ENCODE measurements around the gene ELMO2.

ELMO2 gene

GRCh38 chr20:46342010-46342378, 64.4 kb downstream of the ELMO2 start:
- Histone ChIP-seq H3K4me3 (ENCODE audit: low read depth, low read length) (no peak overlapping the region), H3K36me3 (ENCODE audit: control insufficient read depth in 2 of 2, insufficient read depth in 1 of 2, low read length in 2 of 2) (no peaks in the 10 kb centered on the region), H3K27ac (ENCODE audit: extremely low read depth, low read depth, low read length) (no peak overlapping the region), H3K4me1 (ENCODE audit: control insufficient read depth, insufficient read depth, low read length) (no peaks in the 10 kb centered on the region), H3K9me3 (ENCODE audit: control insufficient read depth, insufficient read depth, low read depth, low read length) (no peaks in the 10 kb centered on the region)
- CTCF ChIA-PET, result no interaction called here
- TF ChIP-seq ZFP41 (tag by site-specific recombination; IDR thresholded peaks at IDR 0.05; ENCODE audit: borderline replicate concordance), result no peak
- no peak for TF ChIP-seq GFI1B (tag by site-specific recombination; IDR thresholded peaks at IDR 0.05)
- no peak for TF ChIP-seq EGR2 (tag by site-specific recombination; IDR thresholded peaks at IDR 0.05; ENCODE audit: low read depth)
- no peak for TF ChIP-seq ZNF514 (tag by site-specific recombination; IDR thresholded peaks at IDR 0.05)
- no peak for TF ChIP-seq ZNF426 (tag by site-specific recombination; IDR thresholded peaks at IDR 0.05)
- TF ChIP-seq ZNF837 (tag by site-specific recombination; IDR thresholded peaks at IDR 0.05), result no peak
- TF ChIP-seq ZBTB7A (tag by site-specific recombination; IDR thresholded peaks at IDR 0.05; ENCODE audit: low read depth), result no peak
- TF ChIP-seq BCL6B (tag by site-specific recombination; IDR thresholded peaks at IDR 0.05), result no peak
- no peak for TF ChIP-seq ZNF571 (tag by site-specific recombination; IDR thresholded peaks at IDR 0.05)
- no peak for TF ChIP-seq ZNF350 (tag by site-specific recombination; IDR thresholded peaks at IDR 0.05)
- TF ChIP-seq ZNF530 (tag by site-specific recombination; IDR thresholded peaks at IDR 0.05; ENCODE audit: low read depth), result no peak
- no peak for TF ChIP-seq ZBTB6 (tag by site-specific recombination; IDR thresholded peaks at IDR 0.05)
- TF ChIP-seq ZNF311 (tag by site-specific recombination; IDR thresholded peaks at IDR 0.05; ENCODE audit: borderline replicate concordance), result no peak
- TF ChIP-seq ZNF416 (tag by site-specific recombination; IDR thresholded peaks at IDR 0.05), result no peak
- POLR2A ChIA-PET, result interaction anchor here (1.0 kb wide), 1 partner anchor 22 kb away, joined by 3 read pairs; no protein-coding TSS in a partner anchor

- no peak overlapping the region for H3K27ac ChIP-seq (ENCODE audit: extremely low read depth, low read depth, low read length)
- no peak for TF ChIP-seq ZNF701 (tag by site-specific recombination; IDR thresholded peaks at IDR 0.05)
- TF ChIP-seq HOXA7 (CRISPR knock-in tag; IDR thresholded peaks at IDR 0.05; ENCODE audit: borderline replicate concordance), result no peak
- TF ChIP-seq ZNF311 (tag by site-specific recombination; IDR thresholded peaks at IDR 0.05; ENCODE audit: borderline replicate concordance), result no peak
- TF ChIP-seq ZNF76 (tag by site-specific recombination; IDR thresholded peaks at IDR 0.05; ENCODE audit: borderline replicate concordance, low read depth), result no peak
- TF ChIP-seq ZNF596 (tag by site-specific recombination; IDR thresholded peaks at IDR 0.05), result no peak
- TF ChIP-seq ZNF416 (tag by site-specific recombination; IDR thresholded peaks at IDR 0.05), result no peak
- TF ChIP-seq ZNF623 (tag by site-specific recombination; IDR thresholded peaks at IDR 0.05), result no peak
- no peak for TF ChIP-seq ZNF362 (tag by site-specific recombination; IDR thresholded peaks at IDR 0.05)
- no peak for TF ChIP-seq ZNF394 (tag by site-specific recombination; IDR thresholded peaks at IDR 0.05; ENCODE audit: borderline replicate concordance)
- TF ChIP-seq ZNF112 (tag by site-specific recombination; IDR thresholded peaks at IDR 0.05), result no peak
- no peak for TF ChIP-seq ZBTB21 (tag by site-specific recombination; IDR thresholded peaks at IDR 0.05)
- no peak for TF ChIP-seq ZNF10 (tag by site-specific recombination; IDR thresholded peaks at IDR 0.05)
- no peak for TF ChIP-seq TCF7L2 (IDR thresholded peaks at IDR 0.05; ENCODE audit: borderline replicate concordance, low read depth, low read length)
- no peak for TF ChIP-seq ZBTB17 (tag by site-specific recombination; IDR thresholded peaks at IDR 0.05)
- no peak for TF ChIP-seq ZNF335 (tag by site-specific recombination; conservative IDR thresholded peaks at IDR 0.05)
- no peak for TF ChIP-seq ZNF350 (tag by site-specific recombination; IDR thresholded peaks at IDR 0.05)
- no peak for TF ChIP-seq ZNF629 (tag by site-specific recombination; IDR thresholded peaks at IDR 0.05)
- no peak for TF ChIP-seq ZFP41 (tag by site-specific recombination; IDR thresholded peaks at IDR 0.05; ENCODE audit: borderline replicate concordance)
- TF ChIP-seq ZNF473 (tag by site-specific recombination; IDR thresholded peaks at IDR 0.05), result no peak
- ChIA-PET CTCF (no interaction called here), POLR2A (interaction anchor here (1.0 to 1.4 kb wide), 2 partner anchors 14 to 23 kb away, joined by 3 read pairs; no protein-coding TSS in a partner anchor)
- H3K36me3 ChIP-seq (ENCODE audit: control insufficient read depth in 2 of 2, insufficient read depth in 1 of 2, low read length in 2 of 2), result no peaks in the 10 kb centered on the region
- no peaks in the 10 kb centered on the region for H3K9me3 ChIP-seq (ENCODE audit: control insufficient read depth, insufficient read depth, low read depth, low read length)
- no peak overlapping the region for H3K4me3 ChIP-seq (ENCODE audit: low read depth, low read length)
- no peaks in the 10 kb centered on the region for H3K4me1 ChIP-seq (ENCODE audit: control insufficient read depth, insufficient read depth, low read length)
These were observed 65.1 kb downstream of the ELMO2 start for GRCh38 chr20:46341074-46342009.

All from HEK293 (cell line).